Brain microvascular endothelial cell (primary cell): ENCODE data around the gene MTMR10.

ENCODE experiments used
- DNase-seq: peaks from one replicate; pipeline ENCODE4 v3.0.0-alpha.2; 2020
- H3K27ac ChIP-seq: fragments of 250-450 bp; sonication (Bioruptor Pico); 2 replicates; pipeline ENCODE4 v1.5.1; 2020; ENCODE audit warnings: mild to moderate bottlenecking, moderate library complexity
- H3K27me3 ChIP-seq: fragments of 250-450 bp; sonication (Bioruptor Pico); replicated peaks from 2 replicates; pipeline ENCODE4 v1.5.1; 2020; ENCODE audit warnings: mild to moderate bottlenecking
- H3K36me3 ChIP-seq: fragments of 250-450 bp; sonication (Bioruptor Pico); replicated peaks from 2 replicates; pipeline ENCODE4 v1.5.1; 2020; ENCODE audit warnings: mild to moderate bottlenecking
- H3K4me3 ChIP-seq: 2 replicates; pipeline ENCODE4 v1.5.1; 2011; ENCODE audit warnings: low read depth, mild to moderate bottlenecking, control low read depth, low read length, moderate library complexity
- CTCF ChIP-seq: IDR thresholded peaks from 2 replicates; pipeline ENCODE4 v1.5.1; 2011; ENCODE audit warnings: low read depth, mild to moderate bottlenecking, moderate library complexity, low read length, control low read depth, inconsistent platforms; ENCODE audit errors: missing control alignments
- in situ Hi-C: cut with HindIII; loops from 2 replicates; pipeline ENCODE4 v1.10.0; 2017; ENCODE audit warnings: low sequenced_read_pairs, low pct_ligation_motif_present

Gene MTMR10

GRCh38 chr15:31010036-31010435, 18.6 kb upstream of the MTMR10 start:
- Histone ChIP-seq H3K36me3 (no peaks in the 10 kb centered on the region), H3K27me3 (no peaks in the 10 kb centered on the region), H3K27ac (no peak overlapping the region), H3K4me3 (no peak overlapping the region)
- in situ Hi-C loops: no loop called here
- TF ChIP-seq CTCF: no peak
- DNase-seq: no peak

- DNase-seq: no peak
- Histone ChIP-seq H3K27ac (no peak overlapping the region), H3K27me3 (no peaks in the 10 kb centered on the region), H3K4me3 (no peak overlapping the region), H3K36me3 (no peaks in the 10 kb centered on the region)
- in situ Hi-C loops: no loop called here
- no peak for TF ChIP-seq CTCF
Measured at GRCh38 chr15:31005660-31006059, 14.2 kb upstream of the MTMR10 start.

- Histone ChIP-seq H3K36me3 (no peaks in the 10 kb centered on the region), H3K4me3 (no peak overlapping the region), H3K27ac (no peak overlapping the region), H3K27me3 (no peaks in the 10 kb centered on the region)
- in situ Hi-C loops: no loop called here
- TF ChIP-seq CTCF: no peak
- DNase-seq: no peak
Measured at GRCh38 chr15:31004220-31004733, 12.8 kb upstream of the MTMR10 start.

GRCh38 chr15:31001702-31002101, 10.3 kb upstream of the MTMR10 start:
- Histone ChIP-seq H3K27me3 (no peaks in the 10 kb centered on the region), H3K27ac (no peak overlapping the region), H3K36me3 (no peaks in the 10 kb centered on the region), H3K4me3 (no peak overlapping the region)
- no peak for DNase-seq
- in situ Hi-C loops: no loop called here
- TF ChIP-seq CTCF: no peak

GRCh38 chr15:30999729-31000128, 8.3 kb upstream of the MTMR10 start:
- in situ Hi-C loops: no loop called here
- Histone ChIP-seq H3K27ac (no peak overlapping the region), H3K27me3 (no peaks in the 10 kb centered on the region), H3K4me3 (no peak overlapping the region), H3K36me3 (no peaks in the 10 kb centered on the region)
- no peak for TF ChIP-seq CTCF
- no peak for DNase-seq

GRCh38 chr15:30997270-30997669, 5.8 kb upstream of the MTMR10 start:
- in situ Hi-C loops: no loop called here
- no peak overlapping the region for H3K27ac ChIP-seq
- no peak overlapping the region for H3K4me3 ChIP-seq
- no peak for DNase-seq
- no peaks in the 10 kb centered on the region for H3K27me3 ChIP-seq
- no peak for TF ChIP-seq CTCF
- H3K36me3 ChIP-seq: no peaks in the 10 kb centered on the region
